Medulla oblongata (tissue), 1 donor: ENCODE measurements around the gene NAA38.
"Not testable (repeated sequence)": the region's sequence is repeated elsewhere in the genome, so short reads cannot be mapped to it uniquely, and the experiment has no call there.

Experiments
- DNase-seq: peaks from one replicate; pipeline ENCODE4 v3.0.0-alpha.2; 2015; ENCODE audit errors: extremely low spot score

Gene NAA38

GRCh38 chr17:7824021-7824924 is 33.1 kb downstream of the NAA38 start:
- DNase-seq, result no peak

GRCh38 chr17:7823581-7824001 is 33.8 kb downstream of the NAA38 start:
- no peak for DNase-seq

GRCh38 chr17:7822126-7822525 is 35.2 kb downstream of the NAA38 start:
- DNase-seq, result no peak

GRCh38 chr17:7820231-7820630 is 37.1 kb downstream of the NAA38 start:
- DNase-seq, result no peak

- no peak for DNase-seq
These were observed 38.4 kb downstream of the NAA38 start for GRCh38 chr17:7818746-7819645.

- no peak for DNase-seq
These were observed 39.3 kb downstream of the NAA38 start for GRCh38 chr17:7818026-7818425.

GRCh38 chr17:7817643-7817964 is 39.8 kb downstream of the NAA38 start:
- DNase-seq, result no peak

GRCh38 chr17:7816926-7817642 is 40.3 kb downstream of the NAA38 start:
- DNase-seq, result no peak

GRCh38 chr17:7814969-7815368 is 42.4 kb downstream of the NAA38 start:
- DNase-seq, result no peak

- no peak for DNase-seq
These were observed 46.1 kb downstream of the NAA38 start for GRCh38 chr17:7811251-7811650.

- DNase-seq, result not testable (repeated sequence)
These were observed 47.5 kb downstream of the NAA38 start for GRCh38 chr17:7809791-7810343.

- no peak for DNase-seq
These were observed 48.1 kb downstream of the NAA38 start for GRCh38 chr17:7809086-7809790.

- DNase-seq, result no peak
These were observed 50.2 kb downstream of the NAA38 start for GRCh38 chr17:7807206-7807605.
